ENCODE results near the gene MVP.
"Not testable (repeated sequence)": the region's sequence is repeated elsewhere in the genome, so short reads cannot be mapped to it uniquely, and the experiment has no call there.

Gene MVP

GRCh38 chr16:29825145-29826044 is 5.1 kb downstream of the MVP start:
- DNase-seq (ENCODE audit: low read depth) = no peak
- no peak overlapping the region for H3K4me3 ChIP-seq (ENCODE audit: low read depth, low read length)
- TF ChIP-seq CTCF (IDR thresholded peaks at IDR 0.05; ENCODE audit: low read depth, low read length, missing control alignments) = no peak

GRCh38 chr16:29826342-29826695 is 6.1 kb downstream of the MVP start:
- H3K4me3 ChIP-seq (ENCODE audit: low read depth, low read length) = no peak overlapping the region
- DNase-seq (ENCODE audit: low read depth) = no peak
- no peak for TF ChIP-seq CTCF (IDR thresholded peaks at IDR 0.05; ENCODE audit: low read depth, low read length, missing control alignments)

GRCh38 chr16:29830774-29831173 is 10.5 kb downstream of the MVP start:
- TF ChIP-seq CTCF (IDR thresholded peaks at IDR 0.05; ENCODE audit: low read depth, low read length, missing control alignments) = no peak
- DNase-seq (ENCODE audit: low read depth) = no peak
- H3K4me3 ChIP-seq (ENCODE audit: low read depth, low read length) = no peak overlapping the region

GRCh38 chr16:29831490-29831889 is 11.2 kb downstream of the MVP start:
- no peak for DNase-seq (ENCODE audit: low read depth)
- TF ChIP-seq CTCF (IDR thresholded peaks at IDR 0.05; ENCODE audit: low read depth, low read length, missing control alignments) = no peak
- H3K4me3 ChIP-seq (ENCODE audit: low read depth, low read length) = no peak overlapping the region

- not testable (repeated sequence) for H3K4me3 ChIP-seq (ENCODE audit: low read depth, low read length); DNase-seq (ENCODE audit: low read depth)
Observed at GRCh38 chr16:29833219-29833618, 13.0 kb downstream of the MVP start.

GRCh38 chr16:29834079-29834478 is 13.8 kb downstream of the MVP start:
- H3K4me3 ChIP-seq (ENCODE audit: low read depth, low read length) = no peak overlapping the region
- TF ChIP-seq CTCF (IDR thresholded peaks at IDR 0.05; ENCODE audit: low read depth, low read length, missing control alignments) = no peak
- no peak for DNase-seq (ENCODE audit: low read depth)

GRCh38 chr16:29835926-29836325 is 15.7 kb downstream of the MVP start:
- TF ChIP-seq CTCF (IDR thresholded peaks at IDR 0.05; ENCODE audit: low read depth, low read length, missing control alignments) = no peak
- H3K4me3 ChIP-seq (ENCODE audit: low read depth, low read length) = no peak overlapping the region
- DNase-seq (ENCODE audit: low read depth) = no peak
